HEK293T (cell line): ENCODE results near the gene CHMP6.

Source experiments
- CTCF ChIA-PET: fragments of 350-600 bp; formaldehyde crosslinking; extraction: SDS; loops from one replicate; lab custom pipeline; 2021; ENCODE audit warnings: antibody characterized with exemption, inconsistent platforms; lab: Yijun Ruan, JAX
- POLR2A ChIA-PET: fragments of 350-600 bp; formaldehyde crosslinking; extraction: SDS; loops from one replicate; lab custom pipeline; 2020; ENCODE audit warnings: antibody characterized with exemption, inconsistent platforms; lab: Yijun Ruan, JAX
- DNase-seq: peaks from one replicate; pipeline ENCODE4 v3.0.0; 2012; ENCODE audit warnings: mixed read lengths; ENCODE audit errors: extremely low spot score
- ARNT ChIP-seq: fragments of 450-650 bp; IDR thresholded peaks from 2 replicates; pipeline ENCODE4 v1.6.1; 2017; ENCODE audit warnings: mild to moderate bottlenecking
- BHLHE40 ChIP-seq: fragments of 450-650 bp; IDR thresholded peaks from 2 replicates; pipeline ENCODE4 v1.6.1; 2016; ENCODE audit warnings: mild to moderate bottlenecking, moderate library complexity, borderline replicate concordance
- CTBP1 ChIP-seq: fragments of 450-650 bp; IDR thresholded peaks from 2 replicates; pipeline ENCODE4 v1.6.1; 2016; ENCODE audit warnings: borderline replicate concordance
- ELF4 ChIP-seq: fragments of 450-650 bp; IDR thresholded peaks from 2 replicates; pipeline ENCODE4 v1.6.1; 2017; ENCODE audit warnings: antibody characterized with exemption
- FOXA1 ChIP-seq: fragments of 450-650 bp; IDR thresholded peaks from 2 replicates; pipeline ENCODE4 v1.6.1; 2016; ENCODE audit warnings: mild to moderate bottlenecking
- FOXK2 ChIP-seq: fragments of 450-650 bp; IDR thresholded peaks from 2 replicates; pipeline ENCODE4 v1.6.1; 2016; ENCODE audit warnings: mild to moderate bottlenecking
- FOXM1 ChIP-seq: fragments of 450-650 bp; IDR thresholded peaks from 2 replicates; pipeline ENCODE4 v1.6.1; 2017; ENCODE audit warnings: mild to moderate bottlenecking, borderline replicate concordance
- HDGF ChIP-seq: fragments of 450-650 bp; IDR thresholded peaks from 2 replicates; pipeline ENCODE4 v1.6.1; 2017; ENCODE audit warnings: antibody characterized with exemption, borderline replicate concordance
- L3MBTL2 ChIP-seq: fragments of 450-650 bp; conservative IDR thresholded peaks from 2 replicates; pipeline ENCODE4 v1.6.1; 2016; ENCODE audit warnings: mild to moderate bottlenecking
- LEF1 ChIP-seq: fragments of 450-650 bp; IDR thresholded peaks from 2 replicates; pipeline ENCODE4 v1.6.1; 2017; ENCODE audit warnings: mild to moderate bottlenecking, borderline replicate concordance
- NFRKB ChIP-seq: fragments of 450-650 bp; IDR thresholded peaks from 2 replicates; pipeline ENCODE4 v1.6.1; 2016; ENCODE audit warnings: mild to moderate bottlenecking, moderate library complexity
- SP1 ChIP-seq: fragments of 450-650 bp; IDR thresholded peaks from 2 replicates; pipeline ENCODE4 v1.6.1; 2017
- SUZ12 ChIP-seq: fragments of 450-650 bp; IDR thresholded peaks from 2 replicates; pipeline ENCODE4 v1.6.1; 2016; ENCODE audit warnings: mild to moderate bottlenecking
- TARDBP ChIP-seq: fragments of 450-650 bp; IDR thresholded peaks from 2 replicates; pipeline ENCODE4 v1.6.1; 2016
- ZNF384 ChIP-seq: fragments of 450-650 bp; IDR thresholded peaks from 2 replicates; pipeline ENCODE4 v1.6.1; 2016
- TF ChIP-seq, protein P1 (sequence below): fragments of 450-650 bp; IDR thresholded peaks from 2 replicates; pipeline ENCODE4 v1.6.1; 2016

Gene CHMP6

DNA sequence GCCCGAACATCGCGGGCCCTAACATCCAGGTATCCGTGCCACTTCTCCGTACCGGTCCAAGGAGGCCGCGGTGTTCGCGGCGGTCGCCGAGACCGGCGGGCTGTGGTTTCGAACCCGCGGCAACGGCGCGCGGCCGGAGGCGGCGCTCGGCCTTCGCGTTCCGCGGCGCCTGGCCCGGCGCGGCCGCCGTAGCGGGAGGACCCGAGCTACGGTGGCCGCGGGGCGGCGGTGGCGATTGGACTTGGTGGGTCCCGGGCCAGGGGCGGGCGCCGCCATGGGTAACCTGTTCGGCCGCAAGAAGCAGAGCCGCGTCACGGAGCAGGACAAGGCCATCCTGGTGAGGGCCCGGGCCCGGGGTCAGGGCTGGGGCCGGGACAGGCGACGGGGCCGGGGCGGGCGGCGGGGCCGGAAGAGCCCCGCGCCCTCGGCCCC is at the start of gene CHMP6:
Gene CHMP6 (plus strand): TSS at position 197 of the 432 bp plus-strand sequence. CDS start 78 bp downstream, at position 275.
- CTCF ChIA-PET, result interaction anchor here (1.2 to 2.3 kb wide), 2 partner anchors 32 to 106 kb away, joined by 3 to 5 read pairs; no protein-coding TSS in a partner anchor
- DNase-seq, result peak; percentile 86
- TF ChIP-seq FOXM1 (peak; percentile 26; the same call in 1 of the 2 replicates), NFRKB (no peak), ZNF384 (no peak; the same call in 1 of the 2 replicates), ELF4 (no peak), FOXA1 (no peak), ARNT (peak; percentile 70)
- POLR2A ChIA-PET, result interaction anchor here (0.6 to 1.6 kb wide), 4 partner anchors 9 to 537 kb away, joined by 3 to 6 read pairs (median 4); no protein-coding TSS in a partner anchor

DNA sequence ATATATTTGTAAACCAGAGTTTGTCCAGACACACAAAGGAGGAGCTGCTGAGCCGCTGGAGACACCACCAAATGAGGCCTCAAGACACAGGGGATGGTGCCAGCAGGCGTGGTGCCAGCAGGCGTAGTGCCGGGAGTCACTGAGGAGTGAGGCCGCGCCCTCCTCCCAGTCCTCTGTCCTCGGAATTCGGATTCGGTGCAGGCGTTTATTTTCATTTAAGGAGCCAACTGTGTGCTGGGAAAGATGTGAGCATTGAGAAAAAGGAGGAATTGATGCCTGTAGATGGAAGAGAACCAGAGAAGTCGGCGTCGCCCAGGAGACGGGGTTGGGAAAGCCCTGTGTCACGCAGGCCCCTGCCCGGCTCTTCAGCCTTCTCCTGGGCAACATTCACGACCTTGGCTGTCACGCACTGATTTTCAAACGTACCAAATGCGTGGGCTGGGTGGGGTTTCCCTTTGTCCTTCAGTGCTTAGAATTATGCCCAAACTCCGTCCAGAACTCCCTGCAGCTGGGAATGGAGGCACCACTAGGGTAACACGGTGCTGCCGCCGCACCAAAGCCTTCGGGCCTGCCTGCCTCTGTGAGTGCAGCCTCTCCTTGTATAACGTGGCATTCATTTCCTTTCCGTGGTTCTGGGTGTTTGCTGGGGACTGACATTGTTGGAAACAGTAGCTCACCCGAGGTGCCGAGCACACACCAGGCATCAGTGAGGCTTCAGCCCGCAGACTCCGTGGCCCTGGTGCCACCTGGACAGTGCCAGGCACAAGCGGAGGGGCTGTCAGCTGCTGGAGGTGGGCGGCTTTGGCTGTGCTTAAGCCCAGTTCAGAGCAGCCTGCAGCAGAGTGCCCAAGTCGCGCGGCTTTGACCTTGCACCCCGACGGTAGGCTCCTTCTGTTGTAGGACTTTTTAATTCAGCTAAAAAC is 49.0 kb upstream of the CHMP6 start:
- TF ChIP-seq ELF4 (no peak), ZNF384 (no peak), BHLHE40 (no peak), FOXM1 (no peak), CTBP1 (no peak), FOXK2 (no peak), SUZ12 (no peak), NFRKB (no peak), SP1 (no peak), LEF1 (no peak), L3MBTL2 (no peak), TARDBP (no peak), ARNT (no peak), FOXA1 (no peak), HDGF (no peak)
- TF ChIP-seq, protein P1, sequence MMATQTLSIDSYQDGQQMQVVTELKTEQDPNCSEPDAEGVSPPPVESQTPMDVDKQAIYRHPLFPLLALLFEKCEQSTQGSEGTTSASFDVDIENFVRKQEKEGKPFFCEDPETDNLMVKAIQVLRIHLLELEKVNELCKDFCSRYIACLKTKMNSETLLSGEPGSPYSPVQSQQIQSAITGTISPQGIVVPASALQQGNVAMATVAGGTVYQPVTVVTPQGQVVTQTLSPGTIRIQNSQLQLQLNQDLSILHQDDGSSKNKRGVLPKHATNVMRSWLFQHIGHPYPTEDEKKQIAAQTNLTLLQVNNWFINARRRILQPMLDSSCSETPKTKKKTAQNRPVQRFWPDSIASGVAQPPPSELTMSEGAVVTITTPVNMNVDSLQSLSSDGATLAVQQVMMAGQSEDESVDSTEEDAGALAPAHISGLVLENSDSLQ, result no peak
- CTCF ChIA-PET, result interaction anchor here (0.6 kb wide), 1 partner anchor 17 kb away, joined by 3 read pairs; no protein-coding TSS in a partner anchor
- DNase-seq, result no peak
- POLR2A ChIA-PET, result no interaction called here

DNA sequence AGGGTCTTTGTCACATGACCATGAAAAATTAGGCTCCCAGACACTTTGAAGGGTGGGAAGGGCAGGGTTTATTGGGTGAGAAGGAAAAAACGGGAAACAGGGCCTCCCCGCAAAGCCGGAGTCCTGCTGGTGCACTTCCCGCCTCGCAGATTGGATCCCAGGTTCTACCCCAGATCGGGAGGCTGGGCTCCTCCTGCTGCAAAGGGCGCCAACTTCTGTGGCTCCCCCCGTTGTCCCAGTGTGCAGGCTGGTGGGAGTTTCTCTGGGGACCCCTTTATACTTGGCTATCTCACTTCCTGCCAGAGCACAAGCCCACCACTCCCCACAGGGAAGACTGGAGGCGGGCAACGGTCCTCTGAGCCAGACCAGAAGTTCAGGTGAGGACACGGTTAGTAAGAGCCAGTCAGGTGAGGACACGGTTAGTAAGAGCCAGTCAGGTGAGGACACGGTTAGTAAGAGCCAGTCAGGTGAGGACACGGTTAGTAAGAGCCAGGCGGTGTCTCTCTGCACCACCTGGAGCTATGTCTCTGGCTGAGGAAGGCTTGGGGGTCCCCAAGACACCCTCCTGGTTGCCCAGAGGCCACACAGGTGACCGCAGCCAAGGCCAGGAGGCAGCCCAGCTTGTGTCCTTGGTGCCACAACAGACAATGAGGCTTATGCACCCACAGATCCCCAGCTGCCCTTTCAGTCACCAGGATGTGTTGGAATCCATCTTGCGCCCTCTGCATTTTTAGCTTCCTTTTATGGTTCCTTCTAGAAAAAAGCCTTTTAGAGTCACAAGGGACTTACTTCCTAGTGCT is 48.1 kb upstream of the CHMP6 start:
- CTCF ChIA-PET, result interaction anchor here (0.6 kb wide), 1 partner anchor 16 kb away, joined by 3 read pairs; no protein-coding TSS in a partner anchor
- no peak for DNase-seq
- POLR2A ChIA-PET, result no interaction called here
- TF ChIP-seq SP1 (no peak), ZNF384 (no peak), ARNT (no peak), FOXK2 (no peak), CTBP1 (no peak), L3MBTL2 (no peak), FOXA1 (no peak), LEF1 (no peak), FOXM1 (no peak), BHLHE40 (no peak), ELF4 (no peak), NFRKB (no peak), TARDBP (no peak), HDGF (no peak), SUZ12 (no peak)
- TF ChIP-seq, protein P1, result no peak

DNA sequence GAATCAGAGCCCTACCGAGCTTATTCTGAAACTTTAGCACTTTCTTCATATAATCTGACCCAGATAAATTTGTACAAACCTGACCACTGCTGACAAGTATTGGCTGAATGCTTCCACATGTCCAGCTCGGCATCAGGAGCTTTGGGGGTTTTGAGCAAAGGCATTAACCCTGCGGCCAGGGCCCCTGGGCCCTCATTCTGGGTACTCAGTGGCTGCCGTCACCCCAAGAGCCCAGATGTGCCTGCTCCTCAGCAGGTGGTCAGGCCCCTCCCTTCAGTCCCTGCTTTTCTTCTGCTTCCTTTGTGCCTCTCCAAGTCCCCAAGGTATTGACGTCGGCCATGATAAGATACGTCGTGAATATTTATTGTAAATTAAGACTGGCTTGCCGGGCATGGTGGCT is 47.3 kb upstream of the CHMP6 start:
- ChIA-PET POLR2A (no interaction called here), CTCF (no interaction called here)
- no peak for DNase-seq
- TF ChIP-seq SUZ12 (no peak), LEF1 (no peak), NFRKB (no peak), FOXK2 (no peak), ELF4 (no peak), CTBP1 (no peak), HDGF (no peak), L3MBTL2 (no peak), ARNT (no peak), FOXA1 (no peak), ZNF384 (no peak), BHLHE40 (no peak), TARDBP (no peak), FOXM1 (no peak), SP1 (no peak)
- TF ChIP-seq, protein P1, result no peak

DNA sequence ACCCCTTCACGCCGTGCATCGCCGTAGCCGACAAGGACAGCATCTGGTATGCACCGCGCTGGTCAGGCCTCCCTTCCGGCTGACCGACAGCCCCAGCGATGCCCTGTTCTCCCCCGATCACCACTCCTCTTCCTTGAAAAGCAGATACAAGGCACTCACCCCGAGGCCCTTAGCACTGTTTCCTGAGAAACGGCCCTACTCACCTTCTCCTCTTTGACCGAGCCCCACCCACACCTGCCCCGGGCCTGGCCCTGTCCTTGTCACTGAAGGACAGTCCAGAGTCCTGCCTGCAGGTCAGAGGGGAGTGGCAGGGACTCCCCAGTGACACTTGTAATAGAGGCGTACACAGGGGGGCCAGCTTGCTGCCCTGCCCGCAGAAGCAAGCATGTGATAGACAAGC is 45.9 kb upstream of the CHMP6 start:
- TF ChIP-seq LEF1 (no peak), FOXA1 (no peak), L3MBTL2 (no peak), ARNT (no peak), SP1 (no peak), TARDBP (no peak), ZNF384 (no peak), FOXK2 (no peak), SUZ12 (no peak), BHLHE40 (no peak), ELF4 (no peak), HDGF (no peak), NFRKB (no peak), CTBP1 (no peak), FOXM1 (no peak)
- TF ChIP-seq, protein P1, result no peak
- ChIA-PET CTCF (no interaction called here), POLR2A (no interaction called here)
- DNase-seq, result no peak
